ENCODE measurements around the gene PCBP3. TPM values are rescaled to one million over a fixed set of nuclear protein-coding genes. Genes with fewer than 3 reads are reported as not detected.

PCBP3 gene
- total RNA-seq, 1 donor from 2014 or later = 11.8 TPM

DNA sequence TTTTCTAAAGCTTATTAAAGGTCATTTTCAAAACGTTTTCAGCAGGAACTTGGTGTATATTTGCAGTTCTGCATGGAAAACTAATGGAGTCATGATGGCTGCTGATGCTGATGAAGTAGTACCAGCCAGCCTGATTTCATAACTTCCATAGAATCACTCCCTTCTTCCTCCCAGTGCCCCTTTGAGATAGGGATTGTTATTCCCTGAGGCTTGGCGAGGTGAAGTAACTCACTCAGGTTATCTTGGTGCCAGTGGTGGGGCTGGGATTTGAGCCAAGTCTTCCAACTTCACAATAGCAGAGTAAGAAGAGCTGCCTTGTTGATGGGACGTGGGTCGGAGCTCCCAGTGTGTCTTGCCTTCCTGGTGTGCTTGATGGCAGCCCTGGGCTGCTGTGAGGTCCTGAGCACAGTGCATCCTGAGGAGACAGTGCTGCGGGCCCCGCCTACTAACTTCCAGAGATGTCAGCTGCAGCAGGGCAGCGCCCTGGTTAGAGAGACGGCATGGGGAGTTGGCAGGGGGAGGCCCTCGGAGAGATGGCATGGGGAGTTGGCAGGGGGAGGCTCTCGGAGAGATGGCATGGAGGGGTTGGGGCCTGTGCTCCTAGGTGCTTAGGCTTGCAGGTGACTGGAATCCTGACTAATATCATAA lies 92.6 kb downstream of the PCBP3 start:
- Mint-ChIP-seq H3K4me3 (ENCODE audit: unreplicated experiment) (no peak overlapping the region), H3K4me1 (ENCODE audit: low read depth) (no peaks in the 10 kb centered on the region), H3K36me3 (ENCODE audit: low read depth) (peaks cover 2% of the 10 kb centered on the region), H3K27ac (ENCODE audit: unreplicated experiment) (no peak overlapping the region), H3K27me3 (ENCODE audit: low read depth) (no peaks in the 10 kb centered on the region), H3K9me3 (ENCODE audit: low read depth) (peaks cover 6% of the 10 kb centered on the region)
- TF ChIP-seq, protein P1, sequence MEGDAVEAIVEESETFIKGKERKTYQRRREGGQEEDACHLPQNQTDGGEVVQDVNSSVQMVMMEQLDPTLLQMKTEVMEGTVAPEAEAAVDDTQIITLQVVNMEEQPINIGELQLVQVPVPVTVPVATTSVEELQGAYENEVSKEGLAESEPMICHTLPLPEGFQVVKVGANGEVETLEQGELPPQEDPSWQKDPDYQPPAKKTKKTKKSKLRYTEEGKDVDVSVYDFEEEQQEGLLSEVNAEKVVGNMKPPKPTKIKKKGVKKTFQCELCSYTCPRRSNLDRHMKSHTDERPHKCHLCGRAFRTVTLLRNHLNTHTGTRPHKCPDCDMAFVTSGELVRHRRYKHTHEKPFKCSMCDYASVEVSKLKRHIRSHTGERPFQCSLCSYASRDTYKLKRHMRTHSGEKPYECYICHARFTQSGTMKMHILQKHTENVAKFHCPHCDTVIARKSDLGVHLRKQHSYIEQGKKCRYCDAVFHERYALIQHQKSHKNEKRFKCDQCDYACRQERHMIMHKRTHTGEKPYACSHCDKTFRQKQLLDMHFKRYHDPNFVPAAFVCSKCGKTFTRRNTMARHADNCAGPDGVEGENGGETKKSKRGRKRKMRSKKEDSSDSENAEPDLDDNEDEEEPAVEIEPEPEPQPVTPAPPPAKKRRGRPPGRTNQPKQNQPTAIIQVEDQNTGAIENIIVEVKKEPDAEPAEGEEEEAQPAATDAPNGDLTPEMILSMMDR (IDR thresholded peaks at IDR 0.05) = no peak
- no peak for DNase-seq (ENCODE audit: low spot score)

DNA sequence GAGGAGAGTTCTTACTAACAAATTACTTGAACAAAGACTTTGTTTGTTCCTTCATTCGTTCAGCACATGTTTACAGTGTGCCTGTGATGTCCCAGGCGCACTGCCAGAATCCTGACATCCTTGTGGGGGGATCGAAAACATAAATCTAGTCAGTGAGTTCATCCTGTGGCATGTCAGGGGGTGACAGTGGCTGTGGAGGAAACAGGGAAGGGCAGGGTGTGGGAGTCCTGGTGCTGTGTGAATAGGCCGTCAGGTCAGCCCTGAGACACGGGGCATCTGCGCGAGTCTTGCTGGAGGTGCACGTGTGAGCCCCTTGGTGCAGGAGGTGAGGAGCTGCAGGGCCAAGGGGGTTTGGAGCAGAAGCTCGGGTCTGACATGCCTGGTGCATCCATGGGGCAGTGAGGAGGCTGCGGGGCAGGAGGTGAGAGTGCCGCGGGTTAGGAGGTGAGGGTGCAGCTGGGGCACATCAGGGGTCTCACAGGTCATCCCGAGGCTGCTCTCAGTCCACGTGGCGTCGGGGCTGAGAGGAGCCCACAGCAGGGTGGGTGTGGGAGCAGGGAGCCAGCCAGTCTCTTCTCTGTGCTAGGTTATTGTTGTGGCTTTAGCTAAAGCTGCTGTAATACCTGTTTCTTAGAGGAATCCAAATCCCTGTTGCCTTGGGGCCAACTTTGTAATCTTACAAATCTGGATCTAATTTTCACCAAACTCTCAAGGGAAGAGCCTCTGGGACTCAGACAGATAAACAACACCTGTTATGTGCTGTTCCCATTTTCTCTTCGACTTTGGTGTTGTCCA lies 93.4 kb downstream of the PCBP3 start:
- TF ChIP-seq, protein P1 (IDR thresholded peaks at IDR 0.05) = no peak
- no peak for DNase-seq (ENCODE audit: low spot score)
- Mint-ChIP-seq H3K27ac (ENCODE audit: unreplicated experiment) (no peak overlapping the region), H3K4me1 (ENCODE audit: low read depth) (peaks cover 2% of the 10 kb centered on the region), H3K9me3 (ENCODE audit: low read depth) (no peaks in the 10 kb centered on the region), H3K27me3 (ENCODE audit: low read depth) (no peaks in the 10 kb centered on the region), H3K4me3 (ENCODE audit: unreplicated experiment) (no peak overlapping the region), H3K36me3 (ENCODE audit: low read depth) (no peaks in the 10 kb centered on the region)

DNA sequence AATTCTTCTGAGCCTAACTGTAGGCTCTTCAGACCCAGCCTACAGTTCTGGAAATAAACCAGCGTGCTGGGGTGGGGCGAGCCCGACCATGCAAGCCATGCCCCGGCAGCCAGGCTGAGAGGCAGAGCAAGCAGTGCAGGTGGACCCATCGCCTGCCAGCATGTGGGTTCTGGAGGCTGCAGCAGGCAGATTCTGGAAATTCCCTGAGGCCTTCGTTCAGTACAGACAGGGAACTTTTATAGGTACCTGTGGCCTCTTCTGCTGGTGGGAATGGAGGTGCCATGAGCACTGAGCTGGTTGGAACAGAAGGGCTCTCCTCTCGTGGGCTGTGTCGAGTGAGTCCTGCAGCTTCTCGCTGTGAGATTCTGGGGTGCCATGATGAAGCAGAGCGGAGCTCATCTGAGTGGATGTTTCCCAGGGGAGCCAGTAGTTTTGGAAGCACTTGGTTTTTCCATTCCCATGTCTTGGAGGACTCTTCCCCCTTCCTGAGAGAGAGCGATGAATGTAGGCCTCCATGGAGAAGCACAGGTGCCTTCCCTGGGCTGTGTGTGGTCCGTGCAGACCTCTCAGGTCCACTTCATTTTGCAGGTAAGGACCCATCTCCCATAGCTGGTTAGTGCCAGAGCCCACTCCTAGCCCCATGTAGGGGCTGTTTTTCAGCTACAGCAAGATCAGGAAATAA lies 94.1 kb downstream of the PCBP3 start:
- DNase-seq (ENCODE audit: low spot score) = no peak
- no peaks in the 10 kb centered on the region for H3K27me3 Mint-ChIP-seq (ENCODE audit: low read depth)

DNA sequence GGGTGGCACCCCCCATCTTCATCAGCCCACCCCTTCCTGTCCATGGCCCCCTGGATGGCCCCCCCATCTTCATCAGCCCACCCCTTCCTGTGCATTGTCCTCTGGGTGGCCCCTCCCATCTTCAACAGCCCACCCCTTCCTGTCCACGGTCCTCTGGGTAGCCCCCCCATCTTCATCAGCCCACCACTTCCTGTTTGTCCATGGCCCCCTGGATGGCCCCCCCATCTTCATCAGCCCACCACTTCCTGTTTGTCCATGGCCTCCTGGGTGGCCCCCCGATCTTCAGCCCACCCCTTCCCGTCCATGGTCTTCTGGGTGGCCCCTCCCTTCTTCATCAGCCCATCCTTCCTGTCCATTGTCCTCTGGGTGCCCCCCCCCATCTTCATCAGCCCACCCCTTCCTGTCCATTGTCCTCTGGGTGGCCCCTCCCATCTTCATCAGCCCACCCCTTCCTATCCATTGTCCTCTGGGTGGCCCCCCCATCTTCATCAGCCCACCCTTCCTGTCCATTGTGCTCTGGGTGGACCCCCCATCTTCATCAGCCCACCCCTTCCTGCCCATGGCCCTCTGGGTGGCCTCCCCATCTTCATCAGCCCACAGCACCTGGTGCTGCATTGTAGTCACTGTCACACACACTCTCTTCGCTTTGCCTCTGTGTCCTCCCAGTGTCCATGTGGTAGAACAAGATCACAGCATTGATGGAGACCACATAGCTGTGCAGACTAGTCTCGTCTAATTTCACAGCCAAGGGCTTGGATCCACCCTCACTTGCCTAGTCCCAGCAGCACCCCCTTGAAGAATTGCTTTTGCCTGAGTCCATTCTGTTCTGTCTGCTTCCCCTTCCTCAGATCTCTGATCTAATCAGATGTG lies 95.9 kb downstream of the PCBP3 start:
- H3K4me1 Mint-ChIP-seq (ENCODE audit: low read depth) = peaks cover 4% of the 10 kb centered on the region
- H3K27ac Mint-ChIP-seq (ENCODE audit: unreplicated experiment) = no peak overlapping the region
- H3K9me3 Mint-ChIP-seq (ENCODE audit: low read depth) = no peaks in the 10 kb centered on the region
- DNase-seq (ENCODE audit: low spot score) = no peak
- TF ChIP-seq, protein P1 (IDR thresholded peaks at IDR 0.05) = no peak
- H3K4me3 Mint-ChIP-seq (ENCODE audit: unreplicated experiment) = no peak overlapping the region
- H3K27me3 Mint-ChIP-seq (ENCODE audit: low read depth) = no peaks in the 10 kb centered on the region
- H3K36me3 Mint-ChIP-seq (ENCODE audit: low read depth) = no peaks in the 10 kb centered on the region

More for the DNA sequence above, 94.1 kb downstream of the PCBP3 start:
- H3K9me3 Mint-ChIP-seq (ENCODE audit: low read depth) = no peaks in the 10 kb centered on the region
- TF ChIP-seq, protein P1 (IDR thresholded peaks at IDR 0.05) = no peak
- H3K27ac Mint-ChIP-seq (ENCODE audit: unreplicated experiment) = no peak overlapping the region
- H3K4me3 Mint-ChIP-seq (ENCODE audit: unreplicated experiment) = no peak overlapping the region
- H3K4me1 Mint-ChIP-seq (ENCODE audit: low read depth) = peaks cover 4% of the 10 kb centered on the region
- no peaks in the 10 kb centered on the region for H3K36me3 Mint-ChIP-seq (ENCODE audit: low read depth)

Measured in chondrocyte (in vitro differentiated cells).